ENCODE results near the gene RET. TPM values are rescaled to one million over a fixed set of nuclear protein-coding genes. Genes with fewer than 3 reads are reported as not detected.

RET gene
- total and polyA plus RNA-seq, 2 of the 8 experiments (the other 6 are each of a cell fraction or from before 2014, with no cell fraction given): 6.7 to 8.4 TPM

DNA sequence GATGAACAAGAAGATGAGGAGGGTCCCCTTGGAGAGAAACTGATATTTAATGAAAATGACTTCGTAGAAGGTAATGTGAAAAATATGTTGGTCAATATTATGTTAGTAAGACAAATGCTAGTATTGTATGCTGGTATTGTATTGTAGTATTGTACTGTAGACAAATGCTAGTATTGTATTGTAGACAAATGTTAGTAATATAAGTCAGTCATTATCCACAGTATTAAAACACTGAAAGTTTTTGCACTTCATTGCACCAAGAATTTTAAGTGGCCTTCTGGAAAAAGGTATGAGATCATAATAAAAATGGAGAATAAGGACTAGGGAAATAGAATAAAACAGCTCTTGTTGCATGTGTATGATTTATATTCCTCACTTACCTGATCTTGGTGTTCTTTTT, 78.9 kb downstream of the RET start:
- ChIA-PET POLR2A (ENCODE audit: partially characterized antibody) (no interaction called here), CTCF (ENCODE audit: partially characterized antibody) (interaction anchor here (1.2 to 1.5 kb wide), 2 partner anchors 46 to 49 kb away, joined by 3 to 4 read pairs; no protein-coding TSS in a partner anchor)
- no peak overlapping the region for H3K23ac ChIP-seq (ENCODE audit: insufficient read length)
- no peaks in the 10 kb centered on the region for H3K9me3 ChIP-seq (ENCODE audit: insufficient read depth in 2 of 2, low read depth in 1 of 2, low read length in 1 of 2)
- no peaks in the 10 kb centered on the region for H3K79me1 ChIP-seq (ENCODE audit: low read depth, low read length)
- no peak overlapping the region for H2BK12ac ChIP-seq (ENCODE audit: low read depth, low read length)
- H2BK5ac ChIP-seq (ENCODE audit: low read depth, low read length): no peak overlapping the region
- H3K4ac ChIP-seq (replicated peaks; ENCODE audit: insufficient read length, low read depth, low read length): no peak overlapping the region
- H4K20me1 ChIP-seq (replicated peaks in 1 of 2; ENCODE audit: control insufficient read depth in 1 of 2, insufficient read depth in 2 of 2, low read length in 2 of 2): peaks cover 0 to 2% of the 10 kb centered on the region in 2 experiments
- FAIRE-seq: no peak
- no peak for DNase-seq (ENCODE audit: low read depth in 1 of 2, low spot score in 2 of 2)
- no peak overlapping the region for H3K4me3 ChIP-seq (ENCODE audit: extremely low read depth in 1 of 4, insufficient read depth in 2 of 4, low read depth in 3 of 4, low read length in 4 of 4)
- no peaks in the 10 kb centered on the region for H3K36me3 ChIP-seq (ENCODE audit: control insufficient read depth in 2 of 4, insufficient read depth in 4 of 4, low read length in 3 of 4)
- no peak overlapping the region for H2BK15ac ChIP-seq (ENCODE audit: low read length)
- H3K27me3 ChIP-seq (replicated peaks in 1 of 4; ENCODE audit: control insufficient read depth in 3 of 4, extremely low read depth in 1 of 4, insufficient read depth in 3 of 4, low read length in 3 of 4): no peaks in the 10 kb centered on the region
- H3K23me2 ChIP-seq (ENCODE audit: low read depth, low read length): no peaks in the 10 kb centered on the region
- H3K27ac ChIP-seq (ENCODE audit: low read depth, low read length): no peak overlapping the region
- H4K91ac ChIP-seq (replicated peaks; ENCODE audit: insufficient read length, low read length): no peak overlapping the region
- WGBS, 2 experiments (ENCODE audit: extremely low coverage in 1 of 2, insufficient coverage in 1 of 2, insufficient read length in 1 of 2, insufficient replicate concordance in 2 of 2, low coverage in 1 of 2, low lambda C conversion rate in 2 of 2, missing lambda C conversion rate in 1 of 2): 89% methylated on average over 1 of the region's 1 CpG; no CpG with 5 or more reads in 1 of the 2 experiments
- no peak overlapping the region for H3K14ac ChIP-seq (ENCODE audit: insufficient read length)
- no peak overlapping the region for H3K18ac ChIP-seq (ENCODE audit: extremely low read depth, low read length)
- H2AK5ac ChIP-seq (ENCODE audit: low read depth, low read length): no peak overlapping the region
- H4K8ac ChIP-seq (ENCODE audit: extremely low read depth, insufficient read depth, low read length): no peak overlapping the region
- H3K79me2 ChIP-seq (ENCODE audit: control insufficient read depth in 1 of 2, insufficient read depth in 2 of 2, low read length in 2 of 2): 0 out of 4 replicates have a peak, but pooled peaks cover 0 to 6% of the 10 kb centered on the region in 2 experiments
- H3K56ac ChIP-seq (replicated peaks; ENCODE audit: insufficient read length, low read depth, low read length): no peak overlapping the region
- no peak for TF ChIP-seq POU5F1 (IDR thresholded peaks at IDR 0.05; ENCODE audit: low read depth, low read length)
- no peak for TF ChIP-seq SIRT6 (IDR thresholded peaks at IDR 0.05; ENCODE audit: low read length)
- no peak overlapping the region for H3K4me2 ChIP-seq (ENCODE audit: insufficient read depth in 1 of 2, low read depth in 2 of 2, low read length in 2 of 2)
- no peak overlapping the region for H3K9ac ChIP-seq (replicated peaks in 1 of 4; ENCODE audit: extremely low read depth in 1 of 4, low read depth in 3 of 4, low read length in 3 of 4)
- H2BK20ac ChIP-seq (ENCODE audit: low read length): no peak overlapping the region
- no peak overlapping the region for H4K5ac ChIP-seq (ENCODE audit: insufficient read length, low read depth, low read length)
- no peaks in the 10 kb centered on the region for H3K4me1 ChIP-seq (replicated peaks in 1 of 4; ENCODE audit: control insufficient read depth in 3 of 4, insufficient read depth in 4 of 4, low read length in 3 of 4)
- H2AFZ ChIP-seq (ENCODE audit: low read length): no peak overlapping the region
- H2BK120ac ChIP-seq (replicated peaks; ENCODE audit: low read depth, low read length): no peak overlapping the region

Measured in H1 (cell line).